Measurements from ENCODE around the gene PDE4B. TPM values are rescaled to one million over a fixed set of nuclear protein-coding genes. Genes with fewer than 3 reads are reported as not detected.

The PDE4B gene
- total RNA-seq, 4 donors from 2014 or later: 11.2 to 49.5 (median 26.3) TPM

- no peak for TF ChIP-seq CTCF (IDR thresholded peaks at IDR 0.05)
- DNase-seq (ENCODE audit: low spot score): no peak
- ATAC-seq (ENCODE audit: low FRiP score): no peak
Measured at GRCh38 chr1:65952696-65953095, 160.0 kb downstream of the PDE4B start.

- ATAC-seq (ENCODE audit: low FRiP score) (no peak), DNase-seq (ENCODE audit: low spot score) (no peak)
- no peak for TF ChIP-seq CTCF (IDR thresholded peaks at IDR 0.05)
Measured at GRCh38 chr1:65953170-65953569, 160.5 kb downstream of the PDE4B start.

GRCh38 chr1:65955071-65955470 lies 162.4 kb downstream of the PDE4B start:
- DNase-seq (ENCODE audit: low spot score) (no peak), ATAC-seq (ENCODE audit: low FRiP score) (no peak)
- no peak for TF ChIP-seq CTCF (IDR thresholded peaks at IDR 0.05)

- no peak for TF ChIP-seq CTCF (IDR thresholded peaks at IDR 0.05)
- no peak for DNase-seq (ENCODE audit: low spot score)
- no peak for ATAC-seq (ENCODE audit: low FRiP score)
Measured at GRCh38 chr1:65955503-65955902, 162.8 kb downstream of the PDE4B start.

- no peak for ATAC-seq (ENCODE audit: low FRiP score)
- no peak for TF ChIP-seq CTCF (IDR thresholded peaks at IDR 0.05)
- no peak for DNase-seq (ENCODE audit: low spot score)
Measured at GRCh38 chr1:65958561-65959350, 166.1 kb downstream of the PDE4B start.

- no peak for TF ChIP-seq CTCF (IDR thresholded peaks at IDR 0.05)
- DNase-seq (ENCODE audit: low spot score) (no peak), ATAC-seq (ENCODE audit: low FRiP score) (peak; percentile 64)
Measured at GRCh38 chr1:65959896-65960567, 167.3 kb downstream of the PDE4B start.

All from omental fat pad (tissue), 4 donors.